Ovary (tissue), 3 donors: ENCODE results near the gene PADI1.

ENCODE experiments used
- EP300 ChIP-seq: sonication (generic); formaldehyde crosslinking; IDR thresholded peaks from one replicate; pipeline ENCODE4 v1.6.1; 2017; ENCODE audit warnings: antibody characterized with exemption
- POLR2A ChIP-seq: fragments of 450-650 bp; IDR thresholded peaks from one replicate; pipeline ENCODE4 v1.6.1; 2017; ENCODE audit warnings: antibody characterized with exemption, mild to moderate bottlenecking, moderate library complexity
- TF ChIP-seq, protein P1 (sequence below), 3 donors: fragments of 450-650 bp in 2 of 3; fragments of 200-600 bp in 1 of 3; IDR thresholded peaks; one replicate each; pipeline versions ENCODE4 v1.5.1 to v1.8.0; 2016 to 2022; ENCODE audit warnings: antibody characterized with exemption in 3 of 3, mild to moderate bottlenecking in 1 of 3
- donor health status: DM: no; HTN: no; CAD: no.

DNA sequence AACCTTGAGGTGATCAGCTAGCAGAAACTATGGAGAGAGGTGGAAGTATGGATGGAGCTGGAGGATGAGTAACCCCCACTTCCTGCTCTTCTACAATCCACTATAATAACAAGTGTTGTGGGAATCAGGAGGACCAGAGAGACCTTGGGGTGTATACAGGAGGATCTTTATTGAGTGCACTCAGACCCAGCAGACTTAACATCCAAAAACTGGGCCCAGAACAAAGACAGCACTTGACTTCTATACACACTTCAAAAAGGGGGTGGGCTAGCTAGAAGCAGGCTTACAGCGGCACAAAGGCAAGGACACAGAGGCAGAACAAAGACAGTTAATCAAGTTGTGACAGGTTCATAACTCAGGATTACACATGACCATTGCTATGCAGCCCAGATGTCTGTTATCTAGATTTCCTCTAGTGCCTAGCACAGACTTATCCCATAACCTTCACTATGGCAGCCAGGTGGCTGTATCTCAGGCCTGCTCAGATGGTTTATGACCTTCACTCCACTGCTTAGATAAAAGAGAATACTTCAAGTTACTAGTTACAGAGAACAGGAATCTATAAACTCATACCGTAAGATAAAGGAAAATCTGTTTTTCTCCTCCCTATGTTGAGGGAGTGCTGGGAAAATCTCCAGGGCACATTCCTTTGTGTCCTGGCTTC is 49.5 kb upstream of the PADI1 start:
- TF ChIP-seq EP300, result no peak
- TF ChIP-seq, protein P1, sequence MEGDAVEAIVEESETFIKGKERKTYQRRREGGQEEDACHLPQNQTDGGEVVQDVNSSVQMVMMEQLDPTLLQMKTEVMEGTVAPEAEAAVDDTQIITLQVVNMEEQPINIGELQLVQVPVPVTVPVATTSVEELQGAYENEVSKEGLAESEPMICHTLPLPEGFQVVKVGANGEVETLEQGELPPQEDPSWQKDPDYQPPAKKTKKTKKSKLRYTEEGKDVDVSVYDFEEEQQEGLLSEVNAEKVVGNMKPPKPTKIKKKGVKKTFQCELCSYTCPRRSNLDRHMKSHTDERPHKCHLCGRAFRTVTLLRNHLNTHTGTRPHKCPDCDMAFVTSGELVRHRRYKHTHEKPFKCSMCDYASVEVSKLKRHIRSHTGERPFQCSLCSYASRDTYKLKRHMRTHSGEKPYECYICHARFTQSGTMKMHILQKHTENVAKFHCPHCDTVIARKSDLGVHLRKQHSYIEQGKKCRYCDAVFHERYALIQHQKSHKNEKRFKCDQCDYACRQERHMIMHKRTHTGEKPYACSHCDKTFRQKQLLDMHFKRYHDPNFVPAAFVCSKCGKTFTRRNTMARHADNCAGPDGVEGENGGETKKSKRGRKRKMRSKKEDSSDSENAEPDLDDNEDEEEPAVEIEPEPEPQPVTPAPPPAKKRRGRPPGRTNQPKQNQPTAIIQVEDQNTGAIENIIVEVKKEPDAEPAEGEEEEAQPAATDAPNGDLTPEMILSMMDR (IDR thresholded peaks at IDR 0.05), result no peak
- TF ChIP-seq POLR2A, result no peak
